A549 (cell line): ENCODE measurements around the gene GNG14.

ENCODE experiments used
- KDM5A ChIP-seq: fragments of 200-600 bp; sonication (generic); IDR thresholded peaks from 2 replicates; pipeline ENCODE4 v1.6.1; 2016; ENCODE audit warnings: antibody characterized with exemption, mild to moderate bottlenecking
- TF ChIP-seq, protein P1 (sequence below): fragments of >200 bp; sonication (Bioruptor Twin); formaldehyde crosslinking; IDR thresholded peaks from 3 replicates; pipeline ENCODE4 v1.5.1; 2016
- TF ChIP-seq, protein P2 (sequence below): fragments of 200-600 bp; sonication (generic); IDR thresholded peaks from 2 replicates; pipeline ENCODE4 v1.6.1; 2016; ENCODE audit warnings: antibody characterized with exemption, mild to moderate bottlenecking, moderate library complexity

DNA sequence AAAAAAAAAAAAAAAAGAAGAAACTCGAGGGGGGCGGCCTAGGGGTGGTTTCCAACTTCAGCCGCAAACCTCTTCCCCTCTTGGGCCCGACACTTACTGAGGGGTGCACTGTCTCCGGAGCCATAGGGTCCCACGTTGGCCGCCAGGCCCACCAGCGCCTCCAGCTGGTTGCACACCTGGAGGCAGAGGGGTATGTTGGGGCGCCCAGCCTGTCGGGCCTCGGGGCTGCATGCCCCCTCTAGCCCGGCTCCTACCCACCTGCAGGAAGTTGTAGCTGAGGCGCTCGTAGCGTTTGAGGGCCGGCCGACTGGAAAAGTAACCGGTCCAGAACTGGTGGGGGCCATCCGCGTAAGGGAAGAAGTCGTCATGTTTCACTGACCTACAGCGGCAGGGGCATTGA is 29.8 kb upstream of the GNG14 start:
- TF ChIP-seq, protein P1, sequence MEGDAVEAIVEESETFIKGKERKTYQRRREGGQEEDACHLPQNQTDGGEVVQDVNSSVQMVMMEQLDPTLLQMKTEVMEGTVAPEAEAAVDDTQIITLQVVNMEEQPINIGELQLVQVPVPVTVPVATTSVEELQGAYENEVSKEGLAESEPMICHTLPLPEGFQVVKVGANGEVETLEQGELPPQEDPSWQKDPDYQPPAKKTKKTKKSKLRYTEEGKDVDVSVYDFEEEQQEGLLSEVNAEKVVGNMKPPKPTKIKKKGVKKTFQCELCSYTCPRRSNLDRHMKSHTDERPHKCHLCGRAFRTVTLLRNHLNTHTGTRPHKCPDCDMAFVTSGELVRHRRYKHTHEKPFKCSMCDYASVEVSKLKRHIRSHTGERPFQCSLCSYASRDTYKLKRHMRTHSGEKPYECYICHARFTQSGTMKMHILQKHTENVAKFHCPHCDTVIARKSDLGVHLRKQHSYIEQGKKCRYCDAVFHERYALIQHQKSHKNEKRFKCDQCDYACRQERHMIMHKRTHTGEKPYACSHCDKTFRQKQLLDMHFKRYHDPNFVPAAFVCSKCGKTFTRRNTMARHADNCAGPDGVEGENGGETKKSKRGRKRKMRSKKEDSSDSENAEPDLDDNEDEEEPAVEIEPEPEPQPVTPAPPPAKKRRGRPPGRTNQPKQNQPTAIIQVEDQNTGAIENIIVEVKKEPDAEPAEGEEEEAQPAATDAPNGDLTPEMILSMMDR, result no peak
- no peak for TF ChIP-seq KDM5A
- TF ChIP-seq, protein P2, sequence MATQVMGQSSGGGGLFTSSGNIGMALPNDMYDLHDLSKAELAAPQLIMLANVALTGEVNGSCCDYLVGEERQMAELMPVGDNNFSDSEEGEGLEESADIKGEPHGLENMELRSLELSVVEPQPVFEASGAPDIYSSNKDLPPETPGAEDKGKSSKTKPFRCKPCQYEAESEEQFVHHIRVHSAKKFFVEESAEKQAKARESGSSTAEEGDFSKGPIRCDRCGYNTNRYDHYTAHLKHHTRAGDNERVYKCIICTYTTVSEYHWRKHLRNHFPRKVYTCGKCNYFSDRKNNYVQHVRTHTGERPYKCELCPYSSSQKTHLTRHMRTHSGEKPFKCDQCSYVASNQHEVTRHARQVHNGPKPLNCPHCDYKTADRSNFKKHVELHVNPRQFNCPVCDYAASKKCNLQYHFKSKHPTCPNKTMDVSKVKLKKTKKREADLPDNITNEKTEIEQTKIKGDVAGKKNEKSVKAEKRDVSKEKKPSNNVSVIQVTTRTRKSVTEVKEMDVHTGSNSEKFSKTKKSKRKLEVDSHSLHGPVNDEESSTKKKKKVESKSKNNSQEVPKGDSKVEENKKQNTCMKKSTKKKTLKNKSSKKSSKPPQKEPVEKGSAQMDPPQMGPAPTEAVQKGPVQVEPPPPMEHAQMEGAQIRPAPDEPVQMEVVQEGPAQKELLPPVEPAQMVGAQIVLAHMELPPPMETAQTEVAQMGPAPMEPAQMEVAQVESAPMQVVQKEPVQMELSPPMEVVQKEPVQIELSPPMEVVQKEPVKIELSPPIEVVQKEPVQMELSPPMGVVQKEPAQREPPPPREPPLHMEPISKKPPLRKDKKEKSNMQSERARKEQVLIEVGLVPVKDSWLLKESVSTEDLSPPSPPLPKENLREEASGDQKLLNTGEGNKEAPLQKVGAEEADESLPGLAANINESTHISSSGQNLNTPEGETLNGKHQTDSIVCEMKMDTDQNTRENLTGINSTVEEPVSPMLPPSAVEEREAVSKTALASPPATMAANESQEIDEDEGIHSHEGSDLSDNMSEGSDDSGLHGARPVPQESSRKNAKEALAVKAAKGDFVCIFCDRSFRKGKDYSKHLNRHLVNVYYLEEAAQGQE, result no peak
